ENCODE results near the gene KLLN. TPM values are rescaled to one million over a fixed set of nuclear protein-coding genes. Genes with fewer than 3 reads are reported as not detected.
"Not testable (repeated sequence)": the region's sequence is repeated elsewhere in the genome, so short reads cannot be mapped to it uniquely, and the experiment has no call there.

KLLN gene
- total RNA-seq, 2 donors from 2014 or later = 0.28 to 0.56 TPM

DNA sequence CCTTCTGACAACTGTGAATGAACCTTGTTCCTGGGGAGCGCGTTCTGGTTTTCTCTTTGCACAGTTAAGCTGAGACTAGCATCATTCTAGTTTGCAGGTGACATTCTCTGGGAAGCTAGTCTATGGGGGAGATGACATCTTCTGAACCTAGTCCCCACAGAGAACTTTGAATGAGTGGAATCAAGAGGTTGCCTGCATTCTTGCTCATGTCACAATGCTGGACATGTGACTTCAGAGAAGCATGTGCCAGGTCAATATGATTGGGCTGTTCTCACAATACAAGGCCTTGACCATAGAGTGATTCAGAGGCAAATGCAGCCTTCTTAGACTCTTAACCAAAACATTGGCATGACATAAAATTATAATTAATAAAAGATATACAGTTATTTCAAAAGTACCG is 22.1 kb downstream of the KLLN start:
- H3K4me1 ChIP-seq = no peaks in the 10 kb centered on the region
- H3K9me3 ChIP-seq = no peaks in the 10 kb centered on the region
- H3K36me3 ChIP-seq = no peaks in the 10 kb centered on the region
- no peak for TF ChIP-seq CTCF (IDR thresholded peaks at IDR 0.05)
- DNase-seq (ENCODE audit: low spot score) = no peak
- H3K27ac ChIP-seq = no peak overlapping the region
- H3K4me3 ChIP-seq = no peak overlapping the region
- H3K27me3 ChIP-seq = no peaks in the 10 kb centered on the region

DNA sequence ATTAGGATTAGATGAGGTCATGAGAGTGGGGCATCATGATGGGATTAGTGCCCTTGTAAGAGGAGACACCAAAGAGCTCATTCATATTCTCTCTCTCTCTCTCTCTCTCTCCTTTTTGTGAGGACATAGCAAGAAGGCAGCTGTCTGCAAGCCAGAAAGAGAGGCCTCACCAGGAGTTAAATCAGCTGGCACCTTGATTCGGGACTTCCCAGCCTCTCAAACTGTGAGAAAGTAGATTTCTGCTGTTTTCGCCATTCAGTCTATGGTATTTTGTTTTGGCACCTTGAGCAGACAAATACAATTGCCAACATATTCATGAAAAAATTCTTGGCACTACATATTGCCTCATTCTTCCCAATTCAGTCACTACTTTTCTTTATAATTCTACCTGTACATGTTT is 24.7 kb downstream of the KLLN start:
- no peak for TF ChIP-seq CTCF (IDR thresholded peaks at IDR 0.05)
- Histone ChIP-seq H3K4me3 (no peak overlapping the region), H3K9me3 (no peaks in the 10 kb centered on the region), H3K4me1 (no peaks in the 10 kb centered on the region), H3K27me3 (no peaks in the 10 kb centered on the region), H3K27ac (no peak overlapping the region), H3K36me3 (no peaks in the 10 kb centered on the region)
- DNase-seq (ENCODE audit: low spot score) = no peak

DNA sequence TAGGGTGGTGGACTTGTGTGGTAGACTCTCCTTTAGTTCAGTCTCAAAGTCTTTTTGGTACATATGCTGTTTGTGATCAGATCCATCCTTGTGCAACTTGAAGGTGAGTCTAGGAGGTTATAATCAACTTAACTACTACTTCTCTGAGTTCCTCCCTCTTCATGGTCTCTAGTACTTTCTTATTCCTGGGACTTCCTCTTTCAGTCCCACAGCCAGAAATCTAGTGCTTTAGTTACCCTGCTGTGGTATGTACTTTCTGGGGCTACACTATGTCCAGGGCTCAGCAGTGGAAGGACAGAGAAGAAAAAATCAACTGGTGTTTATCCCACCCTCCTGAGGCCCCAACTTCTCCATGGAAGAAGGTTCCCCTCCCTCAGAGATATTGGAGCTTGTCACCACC is 25.9 kb downstream of the KLLN start:
- no peaks in the 10 kb centered on the region for H3K4me1 ChIP-seq
- no peak for DNase-seq (ENCODE audit: low spot score)
- no peak overlapping the region for H3K4me3 ChIP-seq
- H3K27me3 ChIP-seq = no peaks in the 10 kb centered on the region
- no peak overlapping the region for H3K27ac ChIP-seq
- H3K9me3 ChIP-seq = no peaks in the 10 kb centered on the region
- TF ChIP-seq CTCF (IDR thresholded peaks at IDR 0.05) = no peak
- H3K36me3 ChIP-seq = no peaks in the 10 kb centered on the region

GRCh38 chr10:87836098-87836497 is 27.2 kb downstream of the KLLN start:
- no peaks in the 10 kb centered on the region for H3K9me3 ChIP-seq
- no peak for DNase-seq (ENCODE audit: low spot score)
- TF ChIP-seq CTCF (IDR thresholded peaks at IDR 0.05) = no peak

GRCh38 chr10:87829986-87830729 is 33.2 kb downstream of the KLLN start:
- TF ChIP-seq CTCF (IDR thresholded peaks at IDR 0.05) = no peak
- no peak overlapping the region for H3K4me3 ChIP-seq

More at GRCh38 chr10:87836098-87836497, 27.2 kb downstream of the KLLN start:
- no peak overlapping the region for H3K4me3 ChIP-seq
- H3K27ac ChIP-seq = no peak overlapping the region
- H3K27me3 ChIP-seq = no peaks in the 10 kb centered on the region
- no peaks in the 10 kb centered on the region for H3K4me1 ChIP-seq
- H3K36me3 ChIP-seq = no peaks in the 10 kb centered on the region

DNA sequence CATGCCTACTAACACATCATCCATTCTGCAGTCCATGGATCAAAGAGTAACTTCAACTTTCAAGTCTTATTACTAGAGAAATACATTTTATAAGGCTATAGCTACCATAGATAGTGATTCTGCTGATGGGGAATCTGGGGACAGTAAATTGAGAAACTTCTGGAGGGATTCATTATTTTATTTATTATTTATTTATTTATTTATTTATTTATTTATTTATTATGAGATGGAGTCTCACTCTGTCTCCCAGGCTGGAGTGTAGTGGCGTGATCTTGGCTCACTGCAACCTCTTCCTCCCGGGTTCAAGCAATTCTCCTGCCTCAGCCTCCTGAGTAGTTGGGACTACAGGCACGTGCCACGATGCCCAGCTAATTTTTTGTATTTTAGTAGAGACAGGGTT is 34.3 kb downstream of the KLLN start:
- H3K27me3 ChIP-seq; H3K27ac ChIP-seq; H3K36me3 ChIP-seq; H3K4me1 ChIP-seq; H3K4me3 ChIP-seq; H3K9me3 ChIP-seq; DNase-seq (ENCODE audit: low spot score): not testable (repeated sequence)

More at GRCh38 chr10:87829986-87830729, 33.2 kb downstream of the KLLN start:
- DNase-seq (ENCODE audit: low spot score) = no peak
- peaks cover 0 to 6% of the 10 kb centered on the region in 2 donors for H3K4me1 ChIP-seq
- no peaks in the 10 kb centered on the region for H3K36me3 ChIP-seq
- no peaks in the 10 kb centered on the region for H3K27me3 ChIP-seq
- H3K27ac ChIP-seq = no peak overlapping the region
- no peaks in the 10 kb centered on the region for H3K9me3 ChIP-seq

All from right atrium auricular region (tissue), 2 donors.